Sciatic nerve (tissue), 1 donor: ENCODE results near the gene KRAS. TPM values are rescaled to one million over a fixed set of nuclear protein-coding genes. Genes with fewer than 3 reads are reported as not detected.

Source experiments
- total RNA-seq: library from RNA; stranded (reverse); fragmentation: NEBNext Ultra II Directional; extraction: Animal tissue kit (Norgen Biotek cat#: 25700); gene quantifications from one replicate; pipeline ENCODE4 v1.2.1, GENCODE V29; 2021
- donor health status: DM: no; HTN: no; CAD: no.

KRAS gene
- total RNA-seq, 1 donor from 2014 or later = 54.9 TPM

Other genes starting within 250 kb of the KRAS start
- gene DNAI7, start 55.8 kb downstream of the KRAS start, total RNA-seq = 1.0 TPM
- gene ETFRF1, start 55.7 kb downstream of the KRAS start, total RNA-seq = 33.0 TPM